ENCODE data around the gene GPR173. TPM values are rescaled to one million over a fixed set of nuclear protein-coding genes. Genes with fewer than 3 reads are reported as not detected.

The GPR173 gene
- total RNA-seq, 3 donors from 2014 or later: 0.38 to 2.2 (median 1.3) TPM

Other genes starting within 250 kb of the GPR173 start
- not detected for gene XAGE5, start 237.5 kb upstream of the GPR173 start, total RNA-seq
- not detected for gene XAGE3, start 180.7 kb upstream of the GPR173 start, total RNA-seq
- 10 to 100 TPM; 11.7 to 17.0 (median 15.6) TPM for gene FAM156B, start 151.5 kb upstream of the GPR173 start, total RNA-seq
- 10 to 100 TPM; 17.0 to 22.4 (median 22.2) TPM for gene FAM156A, start 90.3 kb upstream of the GPR173 start, total RNA-seq
- gene TSPYL2, start 33.6 kb downstream of the GPR173 start, total RNA-seq: 10 to 100 TPM in 2 of 3 donors, 1 to 10 TPM in 1; 6.7 to 78.7 (median 10.4) TPM
- gene KANTR, start 45.4 kb downstream of the GPR173 start, total RNA-seq: 10 to 100 TPM; 10.5 to 18.5 (median 15.7) TPM
- gene KDM5C, start 176.4 kb downstream of the GPR173 start, total RNA-seq: 100 to 1,000 TPM in 1 of 3 donors, 10 to 100 TPM in 2; 74.5 to 109 (median 80.2) TPM
- gene IQSEC2, start 232.8 kb downstream of the GPR173 start, total RNA-seq: 10 to 100 TPM; 28.0 to 39.3 (median 30.9) TPM